ENCODE results near the gene CDR2. TPM values are rescaled to one million over a fixed set of nuclear protein-coding genes. Genes with fewer than 3 reads are reported as not detected.

Gene CDR2
- total RNA-seq, 1 experiment from 2014 or later, result 14.7 TPM

- no peaks in the 10 kb centered on the region for H3K36me3 ChIP-seq (ENCODE audit: low read depth, low read length)
- no peak overlapping the region for H3K4me2 ChIP-seq (ENCODE audit: low read length)
- ATAC-seq (no peak), DNase-seq (no peak)
- intact Hi-C loops (cut with micrococcal nuclease), result no loop called here
- ChIA-PET CTCF (no interaction called here), POLR2A (ENCODE audit: unreplicated experiment) (no interaction called here)
- H3K27ac ChIP-seq (ENCODE audit: low read length), result no peak overlapping the region
- no peaks in the 10 kb centered on the region for H3K4me1 ChIP-seq (ENCODE audit: insufficient read depth, low read length)
- no TSS peak for BruUV-seq (replicated peaks)
- no peak overlapping the region for H3K4me3 ChIP-seq (ENCODE audit: low read length)
- no peaks in the 10 kb centered on the region for H4K20me1 ChIP-seq (ENCODE audit: low read length)
- no peaks in the 10 kb centered on the region for H3K79me2 ChIP-seq (ENCODE audit: low read length)
- H3K27me3 ChIP-seq (ENCODE audit: low read length), result no peaks in the 10 kb centered on the region
- H2AFZ ChIP-seq (ENCODE audit: low read length), result no peak overlapping the region
- no peak for TF ChIP-seq EZH2 (IDR thresholded peaks at IDR 0.05; ENCODE audit: low read length, unreplicated experiment)
- no peak for TF ChIP-seq EZH2phosphoT487 (IDR thresholded peaks at IDR 0.05; ENCODE audit: borderline replicate concordance, low read length)
- no peak for TF ChIP-seq CTCF (conservative IDR thresholded peaks at IDR 0.05; ENCODE audit: low read depth, low read length)
- no peaks in the 10 kb centered on the region for H3K9me2 ChIP-seq (replicated peaks; ENCODE audit: low read length)
- H3F3A ChIP-seq (ENCODE audit: low read length, unreplicated experiment), result no peaks in the 10 kb centered on the region
- H3K9ac ChIP-seq (ENCODE audit: low read length), result no peak overlapping the region
- H3K9me3 ChIP-seq (ENCODE audit: low read length), result no peaks in the 10 kb centered on the region
Measured at GRCh38 chr16:22421136-22421535, 46.7 kb upstream of the CDR2 start.

DNA sequence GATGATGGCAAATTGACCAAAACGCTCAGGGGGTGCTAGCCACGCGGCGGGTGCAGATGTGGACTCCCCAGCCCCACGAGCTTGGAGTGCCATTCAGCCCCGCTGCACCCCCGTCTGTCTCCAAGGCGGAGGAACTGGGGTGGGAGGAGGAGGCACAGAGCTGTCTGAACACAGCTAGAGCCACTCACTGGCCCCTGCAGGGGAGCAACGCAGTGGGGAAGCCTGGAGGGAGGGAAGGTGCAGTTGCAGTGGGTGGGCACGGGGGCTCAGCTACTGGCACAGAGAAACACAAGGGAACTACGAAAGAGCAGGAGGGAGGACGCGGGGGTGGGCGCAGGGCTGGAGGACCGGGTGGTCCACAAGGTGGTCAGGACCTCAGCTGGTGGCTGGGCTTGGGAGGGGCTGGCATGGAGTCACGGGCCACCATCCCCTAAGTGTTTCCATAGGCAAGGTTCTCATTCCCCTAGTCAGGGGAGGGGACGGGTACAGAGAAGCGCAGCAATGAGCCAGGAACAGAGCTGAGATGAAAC lies 46.3 kb upstream of the CDR2 start:
- no peak overlapping the region for H3K27ac ChIP-seq (ENCODE audit: low read length)
- no peaks in the 10 kb centered on the region for H3K79me2 ChIP-seq (ENCODE audit: low read length)
- H3K9me3 ChIP-seq (ENCODE audit: low read length), result no peaks in the 10 kb centered on the region
- intact Hi-C loops (cut with micrococcal nuclease), result no loop called here
- H3K27me3 ChIP-seq (ENCODE audit: low read length), result no peaks in the 10 kb centered on the region
- no peaks in the 10 kb centered on the region for H3K4me1 ChIP-seq (ENCODE audit: insufficient read depth, low read length)
- no peak overlapping the region for H3K4me2 ChIP-seq (ENCODE audit: low read length)
- no peaks in the 10 kb centered on the region for H4K20me1 ChIP-seq (ENCODE audit: low read length)
- no peak for ATAC-seq
- no peak for DNase-seq
- TF ChIP-seq EZH2 (IDR thresholded peaks at IDR 0.05; ENCODE audit: low read length, unreplicated experiment), result no peak
- no peaks in the 10 kb centered on the region for H3K9me2 ChIP-seq (replicated peaks; ENCODE audit: low read length)
- H2AFZ ChIP-seq (ENCODE audit: low read length), result no peak overlapping the region
- no peaks in the 10 kb centered on the region for H3K36me3 ChIP-seq (ENCODE audit: low read depth, low read length)
- ChIA-PET CTCF (no interaction called here), POLR2A (ENCODE audit: unreplicated experiment) (no interaction called here)
- H3F3A ChIP-seq (ENCODE audit: low read length, unreplicated experiment), result no peaks in the 10 kb centered on the region
- H3K9ac ChIP-seq (ENCODE audit: low read length), result no peak overlapping the region
- no peak overlapping the region for H3K4me3 ChIP-seq (ENCODE audit: low read length)
- BruUV-seq (replicated peaks), result no TSS peak

DNA sequence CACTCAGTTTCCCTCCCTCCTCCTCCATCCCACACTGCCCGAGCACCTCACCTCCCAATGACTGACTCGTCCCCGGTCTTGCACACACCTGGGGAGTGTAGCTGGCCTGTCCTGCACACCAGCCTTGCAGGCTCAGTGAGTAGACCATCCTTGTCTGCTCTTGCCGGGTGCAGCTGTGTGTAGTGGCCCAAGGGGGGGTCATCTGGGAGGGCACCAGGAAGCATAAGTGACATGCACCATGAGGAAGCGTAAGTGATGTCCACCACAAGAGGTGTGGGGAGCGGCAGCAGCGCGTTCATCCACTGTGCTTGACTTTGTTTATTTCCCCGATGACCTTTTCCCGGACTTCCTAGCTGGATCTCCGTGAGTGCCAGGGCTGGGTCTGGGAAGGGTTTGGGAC lies 45.5 kb upstream of the CDR2 start:
- ChIA-PET POLR2A (ENCODE audit: unreplicated experiment) (no interaction called here), CTCF (no interaction called here)
- Histone ChIP-seq H3K9ac (ENCODE audit: low read length) (no peak overlapping the region), H2AFZ (ENCODE audit: low read length) (no peak overlapping the region), H3K4me1 (ENCODE audit: insufficient read depth, low read length) (no peaks in the 10 kb centered on the region), H3K9me3 (ENCODE audit: low read length) (no peaks in the 10 kb centered on the region), H3F3A (ENCODE audit: low read length, unreplicated experiment) (no peaks in the 10 kb centered on the region), H3K9me2 (replicated peaks; ENCODE audit: low read length) (no peaks in the 10 kb centered on the region), H3K27ac (ENCODE audit: low read length) (no peak overlapping the region), H3K27me3 (ENCODE audit: low read length) (no peaks in the 10 kb centered on the region), H3K4me2 (ENCODE audit: low read length) (no peak overlapping the region), H3K79me2 (ENCODE audit: low read length) (no peaks in the 10 kb centered on the region), H4K20me1 (ENCODE audit: low read length) (no peaks in the 10 kb centered on the region), H3K36me3 (ENCODE audit: low read depth, low read length) (no peaks in the 10 kb centered on the region), H3K4me3 (ENCODE audit: low read length) (no peak overlapping the region)
- TF ChIP-seq EZH2phosphoT487 (IDR thresholded peaks at IDR 0.05; ENCODE audit: borderline replicate concordance, low read length) (no peak), CTCF (conservative IDR thresholded peaks at IDR 0.05; ENCODE audit: low read depth, low read length) (no peak), EZH2 (IDR thresholded peaks at IDR 0.05; ENCODE audit: low read length, unreplicated experiment) (no peak)
- DNase-seq, result no peak
- no peak for ATAC-seq
- intact Hi-C loops (cut with micrococcal nuclease), result no loop called here
- no TSS peak for BruUV-seq (replicated peaks)
